Gastroesophageal sphincter (tissue), 3 donors: Measurements from ENCODE around the gene PAPPA2.

Source experiments
- POLR2AphosphoS5 ChIP-seq: sonication (generic); formaldehyde crosslinking; IDR thresholded peaks from one replicate; pipeline ENCODE4 v1.6.1; 2017; ENCODE audit warnings: antibody characterized with exemption
- TF ChIP-seq, protein P1 (sequence below), 4 experiments: fragments of 200-600 bp in 2 of 4; fragments of 450-650 bp in 2 of 4; sonication (generic) in 1 of 4; IDR thresholded peaks; one replicate each; pipeline ENCODE4 v1.5.1; 2017 to 2019; ENCODE audit warnings: antibody characterized with exemption in 4 of 4, mild to moderate bottlenecking in 2 of 4, moderate library complexity in 2 of 4

GRCh38 chr1:176533020-176533419 lies 70.0 kb downstream of the PAPPA2 start:
- TF ChIP-seq POLR2AphosphoS5, result no peak
- TF ChIP-seq, protein P1, sequence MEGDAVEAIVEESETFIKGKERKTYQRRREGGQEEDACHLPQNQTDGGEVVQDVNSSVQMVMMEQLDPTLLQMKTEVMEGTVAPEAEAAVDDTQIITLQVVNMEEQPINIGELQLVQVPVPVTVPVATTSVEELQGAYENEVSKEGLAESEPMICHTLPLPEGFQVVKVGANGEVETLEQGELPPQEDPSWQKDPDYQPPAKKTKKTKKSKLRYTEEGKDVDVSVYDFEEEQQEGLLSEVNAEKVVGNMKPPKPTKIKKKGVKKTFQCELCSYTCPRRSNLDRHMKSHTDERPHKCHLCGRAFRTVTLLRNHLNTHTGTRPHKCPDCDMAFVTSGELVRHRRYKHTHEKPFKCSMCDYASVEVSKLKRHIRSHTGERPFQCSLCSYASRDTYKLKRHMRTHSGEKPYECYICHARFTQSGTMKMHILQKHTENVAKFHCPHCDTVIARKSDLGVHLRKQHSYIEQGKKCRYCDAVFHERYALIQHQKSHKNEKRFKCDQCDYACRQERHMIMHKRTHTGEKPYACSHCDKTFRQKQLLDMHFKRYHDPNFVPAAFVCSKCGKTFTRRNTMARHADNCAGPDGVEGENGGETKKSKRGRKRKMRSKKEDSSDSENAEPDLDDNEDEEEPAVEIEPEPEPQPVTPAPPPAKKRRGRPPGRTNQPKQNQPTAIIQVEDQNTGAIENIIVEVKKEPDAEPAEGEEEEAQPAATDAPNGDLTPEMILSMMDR (IDR thresholded peaks at IDR 0.05), result no peak
